ENCODE data around the gene FREM1.

Gene FREM1

GRCh38 chr9:14819183-14819582 is 91.0 kb downstream of the FREM1 start:
- DNase-seq (ENCODE audit: low spot score): no peak

DNA sequence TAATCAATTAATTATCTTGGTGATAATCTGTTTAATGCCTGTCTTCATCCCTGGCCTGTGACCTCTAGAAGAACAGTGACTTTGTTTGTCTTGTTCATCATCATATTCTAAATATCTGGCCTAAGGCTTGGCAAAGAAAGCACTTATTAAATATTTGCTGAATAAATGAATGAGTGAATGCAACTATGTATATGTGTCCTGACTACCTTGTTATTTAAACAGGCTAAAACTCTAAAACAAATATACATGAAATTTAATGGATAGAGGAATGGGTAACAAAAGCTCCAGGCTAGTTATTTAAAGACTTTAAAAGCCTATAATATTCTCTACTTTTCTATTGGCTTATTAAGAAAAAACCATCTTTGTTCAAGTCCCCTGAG is 96.0 kb downstream of the FREM1 start:
- no peak for DNase-seq (ENCODE audit: low spot score)

GRCh38 chr9:14813336-14814248 is 96.6 kb downstream of the FREM1 start:
- DNase-seq (ENCODE audit: low spot score): no peak

GRCh38 chr9:14812806-14813205 is 97.4 kb downstream of the FREM1 start:
- DNase-seq (ENCODE audit: low spot score): peak; percentile 17

GRCh38 chr9:14811844-14812243 is 98.4 kb downstream of the FREM1 start:
- DNase-seq (ENCODE audit: low spot score): no peak

- DNase-seq (ENCODE audit: low spot score): no peak
Measured at GRCh38 chr9:14806941-14807520, 103.2 kb downstream of the FREM1 start.

- no peak for DNase-seq (ENCODE audit: low spot score)
Measured at GRCh38 chr9:14799030-14799429, 111.2 kb downstream of the FREM1 start.

- DNase-seq (ENCODE audit: low spot score): no peak
Measured at GRCh38 chr9:14797435-14797834, 112.8 kb downstream of the FREM1 start.

DNA sequence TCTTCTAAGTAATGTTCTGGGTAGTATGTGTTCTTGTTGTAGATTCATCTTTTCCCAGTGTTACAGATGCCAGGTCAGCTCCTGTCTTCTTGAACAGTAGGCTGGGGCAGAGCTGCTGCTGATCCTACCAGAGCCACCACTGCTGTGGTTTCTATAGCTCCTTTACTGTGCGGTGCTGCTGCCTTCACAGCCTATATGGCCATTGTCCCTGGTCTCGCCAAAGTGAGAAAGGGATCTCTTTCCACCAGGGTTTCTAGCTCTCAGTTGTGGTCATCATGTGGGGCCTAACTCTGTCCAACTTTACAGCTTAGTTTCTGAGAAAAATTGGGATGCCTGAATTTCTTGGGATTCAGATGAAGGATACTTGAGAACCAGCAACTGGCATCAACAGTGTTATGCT is 116.8 kb downstream of the FREM1 start:
- DNase-seq (ENCODE audit: low spot score): no peak

- no peak for DNase-seq (ENCODE audit: low spot score)
Measured at GRCh38 chr9:14790628-14791027, 119.6 kb downstream of the FREM1 start.

DNA sequence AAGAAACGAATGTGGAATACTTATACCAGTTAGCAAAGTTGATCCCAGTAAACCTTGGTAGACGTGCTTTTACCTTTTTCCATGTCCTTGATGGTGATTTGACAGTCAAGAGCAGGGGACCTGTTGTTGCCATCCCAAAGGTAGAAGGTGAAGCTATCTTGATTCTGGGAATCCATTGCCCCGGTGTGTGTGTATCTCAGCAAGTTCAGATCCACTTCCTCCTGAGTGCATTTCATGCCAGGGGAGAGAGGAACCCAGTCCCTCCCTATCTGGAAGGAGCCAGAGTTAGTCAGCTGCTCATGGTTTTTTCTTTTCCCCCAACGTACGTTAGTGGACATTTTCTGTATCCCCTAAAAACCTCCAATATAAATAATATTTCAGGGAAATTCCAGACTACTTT is 121.4 kb downstream of the FREM1 start:
- no peak for DNase-seq (ENCODE audit: low spot score)

DNA sequence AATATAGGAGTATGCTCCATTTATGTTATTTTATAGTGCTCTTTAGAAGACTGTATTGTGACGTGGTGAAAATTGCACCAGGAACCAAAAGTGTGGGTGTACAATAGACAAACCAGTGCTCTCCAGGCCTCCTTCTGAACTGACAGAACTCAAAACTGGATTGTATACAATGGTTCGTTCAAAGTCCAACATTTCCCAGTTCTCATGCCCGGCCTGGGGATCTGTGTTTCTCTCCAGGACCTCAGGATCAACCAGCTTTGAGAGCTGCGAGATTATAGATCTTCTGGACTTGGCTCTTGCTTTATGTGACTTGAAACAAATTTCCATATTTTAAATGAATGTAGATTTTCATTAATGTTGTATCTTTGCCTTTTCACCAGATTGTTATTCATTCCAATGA is 126.9 kb downstream of the FREM1 start:
- DNase-seq (ENCODE audit: low spot score): no peak

DNA sequence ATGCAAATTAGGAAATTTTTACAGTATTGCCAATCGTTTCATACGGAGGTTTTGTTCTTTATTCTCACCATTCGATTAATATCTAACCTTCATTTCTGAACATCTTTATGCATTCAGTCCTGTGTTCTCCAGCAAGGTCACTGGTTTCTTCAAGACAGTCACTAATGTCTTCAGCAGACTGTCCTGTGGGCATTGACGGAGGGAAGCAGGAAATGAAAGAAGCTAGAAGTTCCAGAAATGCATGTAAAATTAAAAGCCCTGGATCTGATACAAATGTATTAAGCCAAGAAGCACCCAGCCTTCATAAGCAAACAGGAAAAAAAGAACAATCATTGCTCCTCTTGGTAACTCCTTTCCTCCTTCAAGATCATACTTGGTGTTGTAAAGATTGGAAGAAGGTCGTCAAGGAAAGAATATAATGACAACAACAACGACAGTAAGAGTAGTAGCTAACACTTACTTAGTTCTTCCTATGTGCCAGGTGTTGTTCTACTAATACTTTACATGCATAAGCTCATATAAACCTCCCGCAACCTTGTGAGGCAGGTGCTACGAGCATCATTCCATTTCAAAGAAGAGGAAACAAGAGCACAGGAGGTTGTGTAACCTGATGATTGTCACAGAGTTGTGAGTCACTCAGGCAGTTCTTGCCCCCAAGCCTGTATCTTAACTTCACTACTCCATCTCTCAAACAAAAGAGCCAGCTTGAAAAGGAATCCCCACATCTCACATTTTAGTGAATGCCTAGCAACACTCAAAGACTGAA is 127.8 kb downstream of the FREM1 start:
- DNase-seq (ENCODE audit: low spot score): no peak

- DNase-seq (ENCODE audit: low spot score): no peak
Measured at GRCh38 chr9:14780693-14781092, 129.5 kb downstream of the FREM1 start.

DNA sequence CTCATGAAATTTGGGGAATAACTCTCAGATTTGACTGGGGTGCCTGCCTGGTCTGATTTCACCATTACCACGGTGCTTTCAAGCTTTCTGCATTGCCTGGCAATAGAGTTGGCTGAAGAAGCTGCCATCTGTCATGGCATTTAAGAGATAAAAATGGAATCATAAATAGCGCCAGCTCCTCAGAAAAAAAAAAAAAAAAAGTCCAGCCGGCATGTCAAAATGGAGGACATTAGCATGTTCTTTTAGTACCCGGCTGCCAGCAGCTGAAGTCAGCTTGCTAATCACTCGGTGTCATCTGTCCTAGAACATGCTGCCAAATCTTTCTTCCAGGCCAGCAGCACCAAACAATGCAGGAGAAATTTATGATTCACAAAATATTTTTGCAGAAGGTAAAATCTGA is 130.0 kb downstream of the FREM1 start:
- no peak for DNase-seq (ENCODE audit: low spot score)

DNA sequence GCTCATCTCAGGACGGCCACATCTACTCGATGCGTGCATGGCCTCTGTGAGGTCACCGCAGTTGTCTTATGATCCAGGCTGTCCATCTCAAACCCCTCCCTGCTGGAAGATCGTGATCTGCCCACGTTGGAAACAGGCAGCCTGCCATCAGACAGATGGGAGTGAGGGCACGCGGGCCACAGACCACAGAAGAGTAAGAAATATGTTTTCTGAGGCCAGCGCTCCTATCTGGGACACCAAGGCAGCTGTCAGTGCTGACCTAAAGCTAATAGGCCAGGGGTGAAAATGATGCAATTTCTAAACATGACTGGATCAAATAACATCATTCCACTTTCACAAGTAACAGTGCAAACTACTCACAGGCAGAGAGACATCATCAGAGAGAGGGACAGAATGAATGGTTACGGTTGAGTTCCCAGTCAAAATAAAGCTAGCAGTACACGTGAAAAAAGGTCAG is 130.6 kb downstream of the FREM1 start:
- DNase-seq (ENCODE audit: low spot score): no peak

- no peak for DNase-seq (ENCODE audit: low spot score)
Measured at GRCh38 chr9:14778565-14778964, 131.7 kb downstream of the FREM1 start.

- DNase-seq (ENCODE audit: low spot score): no peak
Measured at GRCh38 chr9:14775917-14776316, 134.3 kb downstream of the FREM1 start.

DNA sequence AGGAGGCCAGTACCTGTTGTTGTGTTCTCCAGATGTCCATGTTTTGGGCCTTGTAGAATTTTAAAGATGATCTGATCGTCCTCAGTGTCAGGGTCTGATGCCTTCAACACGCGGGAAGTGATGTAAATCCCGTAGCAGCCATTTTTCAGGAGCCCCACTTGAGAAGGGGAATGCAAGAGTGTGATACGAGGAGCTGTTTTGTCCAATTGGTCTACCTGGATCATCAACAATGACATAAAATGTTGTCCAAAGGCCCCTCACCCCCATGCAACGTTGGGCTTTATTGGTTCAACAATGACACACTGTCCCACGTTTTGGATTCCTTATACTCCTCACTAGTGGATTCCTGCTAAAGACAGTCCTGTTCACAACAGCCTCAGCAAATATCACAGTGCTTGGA is 139.6 kb downstream of the FREM1 start:
- DNase-seq (ENCODE audit: low spot score): no peak

DNA sequence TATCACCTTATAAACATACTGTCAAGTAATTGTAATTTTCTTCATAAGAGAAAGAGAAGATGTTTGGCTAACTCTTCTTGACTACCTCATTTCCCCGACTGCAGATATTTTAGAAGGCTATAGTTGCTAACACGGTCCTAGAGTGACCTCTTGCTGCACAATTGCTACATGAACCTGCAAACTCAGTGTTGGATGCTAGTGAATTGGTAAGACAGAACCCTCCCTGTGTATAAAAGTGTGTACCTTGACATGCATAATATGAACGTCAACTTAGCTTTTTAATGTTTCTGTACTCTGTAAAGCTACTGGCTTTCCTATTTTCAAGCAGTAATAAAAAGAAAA is 141.0 kb downstream of the FREM1 start:
- DNase-seq (ENCODE audit: low spot score): no peak

GRCh38 chr9:14768405-14769229 is 141.6 kb downstream of the FREM1 start:
- DNase-seq (ENCODE audit: low spot score): peak; percentile 72

DNA sequence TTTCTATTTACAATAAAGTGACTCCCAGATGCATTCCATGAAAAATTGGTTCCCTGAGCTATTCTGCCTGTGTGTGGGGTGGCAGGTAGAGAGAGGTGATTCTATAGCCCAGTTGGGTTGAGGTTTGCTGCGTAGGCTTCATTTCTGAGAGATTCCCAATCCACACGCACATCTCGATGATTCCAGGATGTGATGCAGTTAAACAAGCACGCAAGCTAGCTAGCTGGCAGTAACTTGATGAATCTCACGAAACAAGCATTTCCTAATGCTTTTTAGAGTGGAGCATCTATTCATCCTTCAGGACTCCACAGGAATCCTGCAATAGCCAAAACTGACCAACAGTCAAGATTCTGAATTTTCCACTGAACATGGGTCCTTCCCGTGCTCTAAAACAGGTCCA is 143.9 kb downstream of the FREM1 start:
- no peak for DNase-seq (ENCODE audit: low spot score)
